GM18519 (cell line): ENCODE results near the gene CTNNA3.

ENCODE experiments used
- ATAC-seq: cut with Tn5 transposase; IDR thresholded peaks from one replicate; pipeline ENCODE4 v1.9.1; 2021; ENCODE audit warnings: mild to moderate bottlenecking, moderate library complexity; ENCODE audit not compliant: unreplicated experiment, low FRiP score

Gene CTNNA3

GRCh38 chr10:67156239-67156638, 539.8 kb downstream of the CTNNA3 start:
- no peak for ATAC-seq

GRCh38 chr10:67151471-67151870, 544.5 kb downstream of the CTNNA3 start:
- no peak for ATAC-seq

GRCh38 chr10:67144530-67144929, 551.5 kb downstream of the CTNNA3 start:
- ATAC-seq = no peak

- no peak for ATAC-seq
These were observed 554.7 kb downstream of the CTNNA3 start for GRCh38 chr10:67141300-67141699.

- ATAC-seq = no peak
These were observed 555.4 kb downstream of the CTNNA3 start for GRCh38 chr10:67140641-67141040.

GRCh38 chr10:67127441-67127840, 568.6 kb downstream of the CTNNA3 start:
- ATAC-seq = no peak

GRCh38 chr10:67119651-67120050, 576.3 kb downstream of the CTNNA3 start:
- ATAC-seq = no peak

- ATAC-seq = no peak
These were observed 580.0 kb downstream of the CTNNA3 start for GRCh38 chr10:67115972-67116371.

GRCh38 chr10:67114945-67115344, 581.0 kb downstream of the CTNNA3 start:
- ATAC-seq = no peak

- ATAC-seq = no peak
These were observed 583.2 kb downstream of the CTNNA3 start for GRCh38 chr10:67112765-67113164.

GRCh38 chr10:67110286-67110685, 585.7 kb downstream of the CTNNA3 start:
- no peak for ATAC-seq

- no peak for ATAC-seq
These were observed 588.3 kb downstream of the CTNNA3 start for GRCh38 chr10:67107670-67108069.

- no peak for ATAC-seq
These were observed 595.0 kb downstream of the CTNNA3 start for GRCh38 chr10:67100951-67101350.

GRCh38 chr10:67098461-67098860, 597.5 kb downstream of the CTNNA3 start:
- no peak for ATAC-seq

- no peak for ATAC-seq
These were observed 600.5 kb downstream of the CTNNA3 start for GRCh38 chr10:67095531-67095930.

GRCh38 chr10:67088036-67088435, 608.0 kb downstream of the CTNNA3 start:
- no peak for ATAC-seq

- no peak for ATAC-seq
These were observed 608.9 kb downstream of the CTNNA3 start for GRCh38 chr10:67087135-67087425.

- ATAC-seq = no peak
These were observed 609.5 kb downstream of the CTNNA3 start for GRCh38 chr10:67086327-67087134.

- ATAC-seq = no peak
These were observed 616.9 kb downstream of the CTNNA3 start for GRCh38 chr10:67079126-67079525.

- no peak for ATAC-seq
These were observed 618.6 kb downstream of the CTNNA3 start for GRCh38 chr10:67077376-67077775.

GRCh38 chr10:67076144-67076543, 619.9 kb downstream of the CTNNA3 start:
- ATAC-seq = no peak

GRCh38 chr10:67075491-67075971, 620.5 kb downstream of the CTNNA3 start:
- ATAC-seq = no peak

GRCh38 chr10:67072654-67073053, 623.3 kb downstream of the CTNNA3 start:
- ATAC-seq = no peak
